Testis (tissue), 2 donors: ENCODE measurements around the gene EZR.

Experiments
- CTCF ChIP-seq, 3 experiments: fragments of 450-650 bp in 2 of 3; fragments of 200-600 bp in 1 of 3; sonication (generic) in 1 of 3; IDR thresholded peaks; one replicate each; pipeline ENCODE4 v1.5.1; 2016 to 2019; ENCODE audit warnings: antibody characterized with exemption in 3 of 3, mild to moderate bottlenecking in 2 of 3, moderate library complexity in 1 of 3
- POLR2A ChIP-seq: fragments of 450-650 bp; IDR thresholded peaks from one replicate; pipeline ENCODE4 v1.6.1; 2017; ENCODE audit warnings: antibody characterized with exemption, mild to moderate bottlenecking, moderate library complexity

DNA sequence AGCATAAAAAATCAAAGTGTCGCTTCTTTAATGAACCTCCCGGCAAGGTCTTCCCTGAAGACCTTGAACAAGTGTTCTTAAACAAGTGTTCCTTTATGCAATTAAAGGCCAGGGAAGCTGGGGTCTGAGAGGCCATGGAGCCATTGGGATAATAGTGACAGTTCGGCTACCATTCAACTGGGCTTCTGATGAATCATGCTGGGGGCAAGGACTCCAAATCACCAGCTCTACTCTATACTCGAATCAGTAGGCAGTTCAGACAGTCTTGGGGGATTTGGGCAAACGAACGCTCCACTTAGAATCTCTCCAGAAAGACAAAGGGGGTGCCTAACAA lies 34.7 kb upstream of the EZR start:
- TF ChIP-seq CTCF (IDR thresholded peaks at IDR 0.05) (no peak), POLR2A (no peak)
